Motor neuron (in vitro differentiated cells): ENCODE data around the gene KLC3. TPM values are rescaled to one million over a fixed set of nuclear protein-coding genes. Genes with fewer than 3 reads are reported as not detected.
A peak's percentile ranks its signal among the peaks of the same experiment; 100 is the strongest.
"Not testable (repeated sequence)": the region's sequence is repeated elsewhere in the genome, so short reads cannot be mapped to it uniquely, and the experiment has no call there.

Experiments
- ATAC-seq, 8 experiments: fragments of 200-7000 bp; cut with Tn5 transposase; replicated peaks in 6 of 8; 2 replicates each; pipeline ENCODE4 v1.8.0; 2021; ENCODE audit warnings: mild to moderate bottlenecking in 8 of 8, moderate library complexity in 8 of 8
- H3K27ac ChIP-seq, 2 donors: fragments of 250-450 bp; sonication (Bioruptor Pico); 2 replicates each; pipeline ENCODE4 v1.9.0; 2021; ENCODE audit warnings: antibody characterized with exemption in 2 of 2, mild to moderate bottlenecking in 2 of 2, moderate library complexity in 1 of 2
- H3K4me1 ChIP-seq, 2 donors: fragments of 250-450 bp; sonication (Bioruptor Pico); replicated peaks in 1 of 2; 2 replicates each; pipeline ENCODE4 v1.6.1; 2021; ENCODE audit warnings: antibody characterized with exemption in 2 of 2, mild to moderate bottlenecking in 2 of 2, moderate library complexity in 1 of 2
- H3K4me3 ChIP-seq, 5 donors: fragments of 250-450 bp; sonication (Bioruptor Pico); 2 replicates each; pipeline ENCODE4 v1.9.0; 2021; ENCODE audit warnings: antibody characterized with exemption in 5 of 5, mild to moderate bottlenecking in 5 of 5, moderate library complexity in 4 of 5
- WGBS, 10 experiments: fragments of 450-650 bp; shearing (Covaris generic); methylation state at CpG; one replicate each; pipeline ENCODE4 v1.0.0; 2022; 5-methylcytosine and 5-hydroxymethylcytosine counted together
- in situ Hi-C, 9 experiments: fragments of 400-800 bp; cut with MboI; loops; one replicate each; pipeline ENCODE4 v1.15.0; 2021; ENCODE audit warnings: low sequenced_read_pairs in 9 of 9, low pct_unique_long_range_greater_than_20kb in 2 of 9; ENCODE audit not compliant: unreplicated experiment in 9 of 9
- total RNA-seq, 8 experiments: library from RNA; unstranded; fragments of 300-600 nt; gene quantifications; 2 replicates each; pipeline versions ENCODE4 v1.2.3 to v1.2.4, GENCODE V29; 2022

The KLC3 gene
- total RNA-seq, 8 experiments from 2014 or later, result 0.16 to 1.9 (median 0.42) TPM; not detected in 1

- in situ Hi-C loops, result no loop called here
- H3K4me3 ChIP-seq, result no peak overlapping the region
- peak in 1 of 8 experiments; percentile 15 for ATAC-seq
- H3K27ac ChIP-seq, result no peak overlapping the region
- 20 to 100% (median 80%) methylated on average over 1 to 3 of the region's 4 CpGs; no CpG with 5 or more reads in 5 of the 10 experiments for WGBS, 10 experiments
- no peaks in the 10 kb centered on the region for H3K4me1 ChIP-seq
Observed at GRCh38 chr19:45305007-45305406, 35.5 kb upstream of the KLC3 start.

- peak in 3 of 8 experiments; percentile 5 to 15 (median 8) for ATAC-seq
- Histone ChIP-seq H3K4me1 (no peaks in the 10 kb centered on the region), H3K27ac (no peak overlapping the region), H3K4me3 (no peak overlapping the region)
- 0 to 100% (median 36%) methylated on average over 1 to 5 of the region's 5 CpGs; no CpG with 5 or more reads in 5 of the 10 experiments for WGBS, 10 experiments
- in situ Hi-C loops, result no loop called here
Observed at GRCh38 chr19:45305421-45305820, 35.1 kb upstream of the KLC3 start.

- H3K27ac ChIP-seq, result no peak overlapping the region
- H3K4me3 ChIP-seq, result no peak overlapping the region
- WGBS, 10 experiments, result 8 to 100% (median 60%) methylated on average over 1 to 9 of the region's 9 CpGs; no CpG with 5 or more reads in 1 of the 10 experiments
- no peaks in the 10 kb centered on the region for H3K4me1 ChIP-seq
- in situ Hi-C loops, result no loop called here
- ATAC-seq, result peak in 1 of 8 experiments; percentile 11
Observed at GRCh38 chr19:45306040-45306439, 34.5 kb upstream of the KLC3 start.

- Histone ChIP-seq H3K4me3 (no peak overlapping the region), H3K27ac (no peak overlapping the region), H3K4me1 (no peaks in the 10 kb centered on the region)
- in situ Hi-C loops, result no loop called here
- ATAC-seq, result peak in 1 of 8 experiments; percentile 69
- WGBS, 10 experiments, result 49 to 100% (median 93%) methylated on average over 1 to 13 of the region's 18 CpGs; no CpG with 5 or more reads in 4 of the 10 experiments
Observed at GRCh38 chr19:45306518-45307027, 34.0 kb upstream of the KLC3 start.

- ATAC-seq, result no peak
- in situ Hi-C loops, result no loop called here
- no peaks in the 10 kb centered on the region for H3K4me1 ChIP-seq
- H3K4me3 ChIP-seq, result no peak overlapping the region
- H3K27ac ChIP-seq, result no peak overlapping the region
- WGBS, 10 experiments, result 87 to 100% (median 93%) methylated on average over 2 to 7 of the region's 19 CpGs; no CpG with 5 or more reads in 7 of the 10 experiments
Observed at GRCh38 chr19:45307361-45307760, 33.2 kb upstream of the KLC3 start.

- H3K27ac ChIP-seq, ATAC-seq, in situ Hi-C loops, H3K4me1 ChIP-seq, H3K4me3 ChIP-seq: not testable (repeated sequence)
- WGBS, 10 experiments, result 60 to 100% (median 93%) methylated on average over 1 to 6 of the region's 8 CpGs; no CpG with 5 or more reads in 4 of the 10 experiments
Observed at GRCh38 chr19:45309322-45309721, 31.2 kb upstream of the KLC3 start.

- 61% methylated on average over 5 of the region's 18 CpGs; no CpG with 5 or more reads in 9 of the 10 experiments for WGBS, 10 experiments
- no peak overlapping the region for H3K4me3 ChIP-seq
- peak in 2 of 8 experiments; percentile 11 to 30 for ATAC-seq
- no peak overlapping the region for H3K27ac ChIP-seq
- in situ Hi-C loops, result no loop called here
- H3K4me1 ChIP-seq, result no peaks in the 10 kb centered on the region
Observed at GRCh38 chr19:45311621-45312020, 28.9 kb upstream of the KLC3 start.

- ATAC-seq, in situ Hi-C loops, H3K4me1 ChIP-seq, H3K4me3 ChIP-seq, H3K27ac ChIP-seq: not testable (repeated sequence)
- 40 to 100% (median 93%) methylated on average over 1 to 11 of the region's 14 CpGs; no CpG with 5 or more reads in 1 of the 10 experiments for WGBS, 10 experiments
Observed at GRCh38 chr19:45312285-45312684, 28.3 kb upstream of the KLC3 start.

GRCh38 chr19:45314708-45315245 lies 25.8 kb upstream of the KLC3 start:
- Histone ChIP-seq H3K4me3 (no peak overlapping the region), H3K4me1 (no peaks in the 10 kb centered on the region), H3K27ac (no peak overlapping the region)
- in situ Hi-C loops, result no loop called here
- no peak for ATAC-seq
- 58 to 80% (median 70%) methylated on average over 2 to 6 of the region's 8 CpGs; no CpG with 5 or more reads in 6 of the 10 experiments for WGBS, 10 experiments

- in situ Hi-C loops, result no loop called here
- ATAC-seq, result no peak
- Histone ChIP-seq H3K4me3 (no peak overlapping the region), H3K27ac (no peak overlapping the region), H3K4me1 (no peaks in the 10 kb centered on the region)
- WGBS, 10 experiments, result 40 to 100% (median 52%) methylated on average over 1 to 4 of the region's 21 CpGs; no CpG with 5 or more reads in 5 of the 10 experiments
Observed at GRCh38 chr19:45315304-45315703, 25.2 kb upstream of the KLC3 start.

- H3K4me1 ChIP-seq, result peaks cover 3 to 19% of the 10 kb centered on the region in 2 donors
- no peak for ATAC-seq
- 83 to 90% (median 85%) methylated on average over 2 to 5 of the region's 12 CpGs; no CpG with 5 or more reads in 5 of the 10 experiments for WGBS, 10 experiments
- in situ Hi-C loops, result no loop called here
- no peak overlapping the region for H3K27ac ChIP-seq
- H3K4me3 ChIP-seq, result no peak overlapping the region
Observed at GRCh38 chr19:45320997-45321775, 19.4 kb upstream of the KLC3 start.

GRCh38 chr19:45321848-45322247 lies 18.7 kb upstream of the KLC3 start:
- no peak overlapping the region for H3K4me3 ChIP-seq
- WGBS, 10 experiments, result 0 to 45% methylated on average over 1 to 2 of the region's 7 CpGs; no CpG with 5 or more reads in 8 of the 10 experiments
- ATAC-seq, result peak in 3 of 8 experiments; percentile 1 to 2 (median 1)
- H3K4me1 ChIP-seq, result peaks cover 3 to 19% of the 10 kb centered on the region in 2 donors
- H3K27ac ChIP-seq, result no peak overlapping the region
- in situ Hi-C loops, result no loop called here

GRCh38 chr19:45322311-45322710 lies 18.2 kb upstream of the KLC3 start:
- no peak overlapping the region for H3K4me3 ChIP-seq
- ATAC-seq, result peak in 5 of 8 experiments; percentile 25 to 35 (median 28)
- in situ Hi-C loops, result no loop called here
- 25 to 47% methylated on average over 2 to 3 of the region's 11 CpGs; no CpG with 5 or more reads in 8 of the 10 experiments for WGBS, 10 experiments
- H3K27ac ChIP-seq, result no peak overlapping the region
- peaks cover 3 to 19% of the 10 kb centered on the region in 2 donors for H3K4me1 ChIP-seq
